ENCODE data around the gene SIX3.

The SIX3 gene

DNA sequence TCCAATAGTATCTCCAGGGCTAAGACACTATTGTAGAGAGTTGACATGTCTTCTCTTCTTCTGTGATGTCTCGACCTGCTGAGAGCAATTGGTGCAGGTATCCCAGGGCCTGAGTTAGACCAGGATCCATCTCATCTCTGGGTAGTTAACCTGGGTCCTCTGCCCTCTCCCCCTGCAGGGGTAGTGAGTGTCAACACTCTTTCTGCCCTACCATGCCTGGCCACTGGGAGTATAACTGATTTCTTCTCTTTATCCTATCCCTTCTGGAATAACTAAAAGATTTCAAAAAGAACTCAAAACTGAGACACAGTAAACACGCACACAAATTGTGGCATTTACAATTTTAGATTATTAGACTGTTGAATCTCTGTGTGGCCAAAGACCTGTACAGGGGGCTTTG, 20.8 kb upstream of the SIX3 start:
- no peak for DNase-seq (ENCODE audit: insufficient read length)
- FAIRE-seq, result no peak
- TF ChIP-seq TAF1 (IDR thresholded peaks at IDR 0.05; ENCODE audit: borderline replicate concordance, low read depth, low read length) (no peak), POLR2A (IDR thresholded peaks at IDR 0.05; ENCODE audit: low read depth, low read length) (no peak), POLR2AphosphoS5 (IDR thresholded peaks at IDR 0.05; ENCODE audit: low read depth, low read length) (no peak)

DNA sequence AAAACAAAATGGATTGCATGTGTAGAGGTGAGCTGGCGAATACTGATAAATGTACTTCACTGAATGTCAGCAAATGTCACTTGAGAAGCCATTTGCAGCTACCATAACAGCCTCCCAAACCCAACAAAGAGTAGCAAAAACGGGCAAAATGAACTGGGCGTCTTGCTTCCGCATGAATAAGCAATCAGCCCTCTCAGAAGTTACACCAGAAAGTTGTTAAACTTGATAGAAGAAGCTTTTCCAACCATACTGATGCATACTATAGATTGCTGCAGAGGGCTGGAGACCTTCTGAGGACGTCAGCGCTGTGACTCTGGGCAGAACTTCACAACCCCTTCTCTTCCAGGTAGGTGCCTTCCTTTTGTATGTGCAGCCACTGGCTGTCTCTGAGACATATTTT, 18.7 kb upstream of the SIX3 start:
- TF ChIP-seq POLR2A (IDR thresholded peaks at IDR 0.05; ENCODE audit: low read depth, low read length), result no peak
- no peak for TF ChIP-seq TAF1 (IDR thresholded peaks at IDR 0.05; ENCODE audit: borderline replicate concordance, low read depth, low read length)
- no peak for TF ChIP-seq POLR2AphosphoS5 (IDR thresholded peaks at IDR 0.05; ENCODE audit: low read depth, low read length)
- no peak for DNase-seq (ENCODE audit: insufficient read length)
- FAIRE-seq, result no peak

DNA sequence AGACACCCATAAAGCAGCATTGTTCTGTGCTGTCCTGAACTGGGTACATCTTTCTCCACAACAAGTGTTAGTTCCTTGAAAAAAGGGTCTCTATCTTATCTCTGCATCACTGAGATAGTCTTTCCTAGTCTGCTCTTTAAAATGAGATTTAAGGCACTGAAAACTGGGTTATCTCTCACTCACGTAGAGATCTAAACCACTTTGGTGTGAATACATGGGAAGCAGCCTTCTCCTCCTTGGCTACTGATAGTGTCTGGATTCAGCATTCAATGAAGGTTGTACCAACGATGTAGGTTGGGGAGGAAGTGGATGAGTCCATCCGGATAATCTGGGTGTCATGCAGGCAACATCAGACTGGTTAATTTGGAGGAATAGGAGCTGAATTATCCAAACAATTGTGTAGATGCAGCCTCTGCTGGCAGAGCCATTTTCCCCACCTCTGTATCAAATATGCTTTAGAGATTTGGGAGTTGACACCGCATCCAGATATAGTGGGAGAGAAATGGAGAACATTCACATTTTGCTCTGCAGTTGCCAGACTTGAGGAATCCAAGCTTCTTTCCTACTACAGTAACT, 15.9 kb upstream of the SIX3 start:
- no peak for FAIRE-seq
- TF ChIP-seq POLR2AphosphoS5 (IDR thresholded peaks at IDR 0.05; ENCODE audit: low read depth, low read length) (no peak), POLR2A (IDR thresholded peaks at IDR 0.05; ENCODE audit: low read depth, low read length) (no peak), TAF1 (IDR thresholded peaks at IDR 0.05; ENCODE audit: borderline replicate concordance, low read depth, low read length) (no peak)
- DNase-seq (ENCODE audit: insufficient read length), result no peak

DNA sequence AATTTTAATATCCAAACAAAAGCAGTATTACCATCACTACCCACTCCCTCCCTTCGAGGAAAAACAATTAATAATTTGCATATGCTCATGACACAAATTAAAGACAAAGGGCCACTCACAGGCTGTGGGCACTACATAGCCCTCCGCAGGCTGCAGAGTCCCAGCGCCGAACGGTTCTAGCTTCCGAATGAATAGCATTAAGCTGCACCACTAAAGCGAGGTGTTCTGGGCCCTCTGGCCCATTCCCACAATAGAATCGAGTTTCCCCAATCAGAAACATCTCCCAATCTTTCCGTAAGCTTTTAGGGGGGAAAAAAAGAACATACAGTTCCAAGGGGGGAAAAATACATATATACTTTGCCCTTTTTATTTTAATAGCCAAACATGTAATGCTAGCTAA, 14.5 kb upstream of the SIX3 start:
- DNase-seq (ENCODE audit: insufficient read length) (no peak), FAIRE-seq (no peak)
- no peak for TF ChIP-seq TAF1 (IDR thresholded peaks at IDR 0.05; ENCODE audit: borderline replicate concordance, low read depth, low read length)
- TF ChIP-seq POLR2AphosphoS5 (IDR thresholded peaks at IDR 0.05; ENCODE audit: low read depth, low read length), result no peak
- TF ChIP-seq POLR2A (IDR thresholded peaks at IDR 0.05; ENCODE audit: low read depth, low read length), result no peak

DNA sequence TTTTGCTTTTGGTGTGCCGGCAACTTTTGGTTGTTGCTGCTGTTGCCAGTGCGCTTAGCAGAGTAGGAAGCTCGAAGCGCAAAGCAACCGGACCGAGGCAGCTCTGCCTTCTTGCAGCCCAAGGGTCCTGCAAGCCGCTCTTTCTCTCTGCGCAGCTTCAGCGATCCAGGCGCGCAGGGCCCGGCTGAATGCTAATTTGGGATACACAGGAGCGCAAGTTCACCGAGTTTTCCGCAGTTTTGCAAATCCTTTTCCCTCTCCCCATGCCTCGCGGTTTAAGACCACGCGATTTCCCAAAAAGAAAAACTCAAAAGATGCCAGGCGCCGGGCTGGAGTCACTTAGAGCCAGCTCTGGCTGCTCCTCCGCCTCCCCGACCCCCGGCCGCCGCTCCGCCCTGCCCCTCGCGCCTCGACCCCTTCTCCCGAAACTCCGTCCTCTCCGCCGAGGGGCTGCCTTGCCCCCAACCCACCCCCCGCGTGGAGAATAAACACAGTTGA, 13.5 kb upstream of the SIX3 start:
- FAIRE-seq (no peak), DNase-seq (ENCODE audit: insufficient read length) (no peak)

DNA sequence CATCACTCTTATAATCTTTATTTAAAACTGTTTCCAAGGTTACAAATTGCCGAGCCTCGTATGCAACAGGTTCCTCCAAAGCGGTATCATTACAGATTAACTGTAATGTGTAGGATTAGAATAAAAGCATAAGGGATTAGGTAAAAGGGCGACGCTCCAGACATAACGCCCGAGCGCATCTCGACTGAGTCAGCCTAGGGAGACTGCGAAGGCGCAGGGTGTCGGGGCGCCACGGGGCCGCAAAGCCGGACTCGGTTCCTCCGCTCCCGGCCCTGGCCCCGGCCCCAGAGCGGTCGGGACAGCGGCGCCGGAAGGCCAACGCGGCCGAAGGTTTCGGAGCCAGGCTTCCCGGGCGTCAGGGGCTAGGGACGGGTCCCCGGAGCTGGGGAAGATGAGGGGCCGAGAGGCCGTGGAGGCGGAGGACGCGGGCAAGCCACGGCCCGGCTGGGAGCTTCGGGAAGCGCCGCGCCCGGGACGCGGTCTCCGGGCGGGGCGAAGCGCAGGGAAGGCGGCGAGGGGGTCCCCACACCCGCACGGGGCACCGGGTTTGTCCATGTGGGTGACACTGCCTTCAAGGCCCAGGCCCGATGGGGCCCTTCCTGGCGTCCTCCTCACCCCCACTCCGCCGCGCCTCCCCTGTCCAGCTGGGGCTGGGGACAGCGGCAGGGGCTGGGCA, 12.9 kb upstream of the SIX3 start:
- FAIRE-seq (no peak), DNase-seq (ENCODE audit: insufficient read length) (no peak)
- TF ChIP-seq POLR2A (IDR thresholded peaks at IDR 0.05; ENCODE audit: low read depth, low read length), result no peak
- TF ChIP-seq POLR2AphosphoS5 (IDR thresholded peaks at IDR 0.05; ENCODE audit: low read depth, low read length), result no peak
- TF ChIP-seq TAF1 (IDR thresholded peaks at IDR 0.05; ENCODE audit: borderline replicate concordance, low read depth, low read length), result no peak

More for the DNA sequence above, 13.5 kb upstream of the SIX3 start:
- TF ChIP-seq POLR2A (IDR thresholded peaks at IDR 0.05; ENCODE audit: low read depth, low read length), result no peak
- TF ChIP-seq POLR2AphosphoS5 (IDR thresholded peaks at IDR 0.05; ENCODE audit: low read depth, low read length), result no peak
- no peak for TF ChIP-seq TAF1 (IDR thresholded peaks at IDR 0.05; ENCODE audit: borderline replicate concordance, low read depth, low read length)

DNA sequence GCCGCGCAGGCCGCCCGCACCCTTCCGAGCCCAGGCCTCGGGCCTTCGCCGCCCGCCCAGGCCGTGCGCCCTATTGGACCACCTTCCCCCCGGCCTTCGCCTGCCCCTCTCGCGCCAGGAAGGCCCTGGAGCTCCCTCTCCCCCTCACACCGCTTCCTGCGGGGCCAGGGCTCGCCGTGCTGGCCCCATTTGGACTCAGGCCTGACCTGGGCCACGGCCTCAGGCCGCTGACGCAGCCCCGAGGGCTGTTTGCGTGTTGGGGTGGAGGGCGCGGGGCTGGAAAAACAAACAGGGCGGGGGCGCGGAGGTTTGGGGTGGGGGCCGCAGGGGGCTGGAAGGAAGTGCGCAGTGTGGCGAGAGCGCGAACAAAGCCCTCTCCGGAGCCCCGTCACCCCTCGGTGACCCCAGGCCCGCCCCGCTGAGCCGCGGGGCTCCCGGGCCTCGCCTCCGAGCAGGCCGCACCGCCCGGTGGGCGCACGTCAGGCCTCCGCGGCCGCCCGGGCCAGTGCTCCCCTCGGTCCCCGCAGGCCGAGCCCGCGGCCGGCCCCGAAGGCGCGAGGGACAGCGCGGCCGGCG, 12.3 kb upstream of the SIX3 start:
- no peak for FAIRE-seq
- no peak for TF ChIP-seq POLR2A (IDR thresholded peaks at IDR 0.05; ENCODE audit: low read depth, low read length)
- TF ChIP-seq TAF1 (IDR thresholded peaks at IDR 0.05; ENCODE audit: borderline replicate concordance, low read depth, low read length), result no peak
- TF ChIP-seq POLR2AphosphoS5 (IDR thresholded peaks at IDR 0.05; ENCODE audit: low read depth, low read length), result no peak
- no peak for DNase-seq (ENCODE audit: insufficient read length)

DNA sequence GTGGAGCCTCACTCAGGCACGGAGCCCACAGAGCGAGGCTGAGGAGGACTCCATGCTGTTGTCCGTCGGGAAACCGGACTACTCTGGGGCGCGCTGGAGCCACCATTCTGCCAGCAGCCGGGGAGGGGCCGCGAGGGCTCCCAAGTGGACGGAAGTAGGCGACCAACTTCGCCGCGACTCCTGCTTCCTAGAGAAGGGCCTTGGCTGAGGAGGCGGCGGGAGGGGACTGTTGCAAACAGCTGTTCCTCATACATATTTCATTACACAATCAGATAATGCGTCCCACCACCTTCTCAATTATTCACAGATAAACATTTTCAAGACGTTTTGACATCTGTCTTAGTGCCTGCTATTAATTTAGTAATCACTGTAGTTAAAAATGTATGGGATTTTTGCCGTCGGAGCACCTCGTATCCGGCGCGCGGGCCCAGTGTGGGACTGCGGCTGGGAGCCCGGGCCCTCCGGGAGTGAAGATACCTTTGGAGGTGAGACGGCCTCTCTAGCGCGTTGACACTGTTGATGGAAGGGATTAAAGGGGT, 11.7 kb upstream of the SIX3 start:
- DNase-seq (ENCODE audit: insufficient read length) (no peak), FAIRE-seq (no peak)
- TF ChIP-seq TAF1 (IDR thresholded peaks at IDR 0.05; ENCODE audit: borderline replicate concordance, low read depth, low read length), result no peak
- TF ChIP-seq POLR2AphosphoS5 (IDR thresholded peaks at IDR 0.05; ENCODE audit: low read depth, low read length), result no peak
- TF ChIP-seq POLR2A (IDR thresholded peaks at IDR 0.05; ENCODE audit: low read depth, low read length), result no peak

DNA sequence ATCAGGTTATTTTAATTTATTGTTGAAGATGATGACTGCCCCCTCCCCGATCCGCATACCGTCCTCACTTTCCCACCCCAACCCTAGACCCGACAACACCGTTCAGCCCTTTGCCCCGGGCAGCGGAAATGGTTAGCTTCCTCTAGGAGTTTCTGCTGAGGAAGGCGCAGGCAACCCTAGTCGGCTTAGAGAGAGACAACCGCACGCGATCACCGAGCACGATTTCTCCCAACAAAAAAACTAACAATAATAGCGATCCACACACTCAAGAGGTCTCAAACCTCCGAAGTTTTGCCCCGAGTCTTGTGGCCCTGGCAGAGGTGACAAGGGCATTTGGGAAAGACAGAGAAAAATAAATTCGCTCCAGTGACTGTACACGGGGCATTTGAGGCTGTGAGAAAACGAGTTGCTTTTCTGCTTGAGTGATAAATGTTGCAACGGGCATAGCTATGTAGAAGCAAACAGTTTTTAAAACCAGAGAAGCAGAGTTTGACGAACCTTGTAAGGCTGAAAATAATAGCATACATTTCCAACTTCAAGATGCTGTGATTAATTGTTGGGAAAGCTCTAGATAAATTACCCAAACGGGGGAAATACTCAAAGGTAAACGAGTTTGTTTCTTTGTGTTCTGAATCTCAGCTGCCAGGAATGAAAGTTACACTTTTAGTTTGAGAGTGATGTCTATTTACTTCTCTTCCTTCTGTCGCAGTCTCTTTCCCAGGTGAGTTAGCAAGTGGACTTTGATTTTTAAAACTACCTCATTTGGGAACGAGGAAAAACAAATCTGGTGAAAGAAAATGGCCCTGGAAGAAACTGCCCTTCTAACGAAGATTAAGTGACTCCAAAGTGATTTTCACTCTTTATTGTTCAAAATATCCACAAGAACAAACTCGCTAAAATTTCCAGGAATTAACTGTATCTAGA, 11.0 kb upstream of the SIX3 start:
- no peak for TF ChIP-seq POLR2AphosphoS5 (IDR thresholded peaks at IDR 0.05; ENCODE audit: low read depth, low read length)
- TF ChIP-seq TAF1 (IDR thresholded peaks at IDR 0.05; ENCODE audit: borderline replicate concordance, low read depth, low read length), result no peak
- TF ChIP-seq POLR2A (IDR thresholded peaks at IDR 0.05; ENCODE audit: low read depth, low read length), result no peak
- DNase-seq (ENCODE audit: insufficient read length) (no peak), FAIRE-seq (no peak)

DNA sequence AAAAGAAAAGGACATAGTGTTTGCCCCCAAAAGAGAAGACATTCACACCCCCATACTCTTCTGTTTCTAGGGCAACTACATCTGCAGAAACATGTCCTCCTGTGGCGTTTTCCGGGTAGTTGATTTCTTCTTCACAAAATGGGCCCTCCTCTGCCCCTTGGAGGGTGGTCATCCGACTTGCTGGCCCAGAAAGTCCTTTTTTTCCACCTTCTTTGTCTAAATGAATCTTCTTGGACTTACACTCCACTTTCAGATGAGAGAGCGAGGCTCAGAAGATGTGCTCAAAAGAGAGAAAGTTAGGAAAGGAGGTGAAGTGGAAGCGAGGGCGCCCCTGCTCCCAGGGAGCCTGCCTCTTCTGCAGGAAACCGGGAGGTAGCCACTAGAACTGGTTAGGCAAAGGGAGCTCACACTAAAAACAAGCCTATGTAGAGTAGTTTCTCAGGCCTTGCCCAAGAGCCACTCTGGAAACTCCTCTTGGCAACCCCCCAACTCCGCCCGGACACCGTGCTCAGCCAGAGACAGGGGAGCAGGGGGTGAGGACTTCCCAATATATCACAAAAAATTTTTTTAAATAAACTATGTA, 10.2 kb upstream of the SIX3 start:
- no peak for FAIRE-seq
- TF ChIP-seq POLR2A (IDR thresholded peaks at IDR 0.05; ENCODE audit: low read depth, low read length) (no peak), TAF1 (IDR thresholded peaks at IDR 0.05; ENCODE audit: borderline replicate concordance, low read depth, low read length) (no peak), POLR2AphosphoS5 (IDR thresholded peaks at IDR 0.05; ENCODE audit: low read depth, low read length) (no peak)

More for the DNA sequence above, 10.2 kb upstream of the SIX3 start:
- no peak for DNase-seq (ENCODE audit: insufficient read length)

Measured in GM12892 (cell line).